Measurements from ENCODE around the gene SCPEP1. TPM values are rescaled to one million over a fixed set of nuclear protein-coding genes. Genes with fewer than 3 reads are reported as not detected.
"Not testable (repeated sequence)": the region's sequence is repeated elsewhere in the genome, so short reads cannot be mapped to it uniquely, and the experiment has no call there.

SCPEP1 gene
- total RNA-seq, 2 donors from 2014 or later: 13.7 to 22.9 TPM

DNA sequence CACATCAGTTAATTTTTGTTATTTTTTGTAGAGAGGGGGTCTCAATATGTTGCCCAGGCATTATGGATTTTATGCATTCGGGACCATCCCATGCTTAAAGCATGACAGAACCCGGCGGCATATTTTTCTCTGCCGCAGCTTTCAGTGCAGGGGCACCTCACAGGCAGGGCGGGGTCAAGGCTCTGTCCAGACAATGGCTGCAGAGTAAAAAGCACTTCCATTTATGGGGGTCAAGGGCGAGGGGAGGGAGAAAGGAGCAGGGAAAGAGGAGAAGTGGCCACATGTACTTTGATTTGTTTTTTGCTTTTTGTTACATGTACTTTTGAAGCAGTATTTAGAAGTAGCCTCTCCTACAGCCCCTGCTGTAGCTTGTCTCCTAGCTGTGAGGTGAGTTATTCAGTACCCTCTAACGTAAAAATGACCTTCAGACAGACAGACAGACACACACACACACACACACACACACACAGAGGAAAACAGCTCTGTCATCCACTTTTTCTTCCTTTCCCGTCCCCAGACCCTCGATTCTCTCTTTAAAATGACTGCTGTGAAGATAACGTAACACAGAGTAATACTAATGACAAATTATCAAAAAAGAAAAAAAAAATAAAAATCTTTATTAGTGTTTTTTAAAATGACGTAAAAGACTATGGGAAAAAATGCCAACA is 856 bp upstream of the SCPEP1 start:
- DNase-seq: no peak
- intact Hi-C loops (cut with DNase I): no loop called here
- peak overlapping the region; percentile 50 for H3K4me3 ChIP-seq
- H3K4me1 ChIP-seq: no peaks in the 10 kb centered on the region
- TF ChIP-seq, protein P1, sequence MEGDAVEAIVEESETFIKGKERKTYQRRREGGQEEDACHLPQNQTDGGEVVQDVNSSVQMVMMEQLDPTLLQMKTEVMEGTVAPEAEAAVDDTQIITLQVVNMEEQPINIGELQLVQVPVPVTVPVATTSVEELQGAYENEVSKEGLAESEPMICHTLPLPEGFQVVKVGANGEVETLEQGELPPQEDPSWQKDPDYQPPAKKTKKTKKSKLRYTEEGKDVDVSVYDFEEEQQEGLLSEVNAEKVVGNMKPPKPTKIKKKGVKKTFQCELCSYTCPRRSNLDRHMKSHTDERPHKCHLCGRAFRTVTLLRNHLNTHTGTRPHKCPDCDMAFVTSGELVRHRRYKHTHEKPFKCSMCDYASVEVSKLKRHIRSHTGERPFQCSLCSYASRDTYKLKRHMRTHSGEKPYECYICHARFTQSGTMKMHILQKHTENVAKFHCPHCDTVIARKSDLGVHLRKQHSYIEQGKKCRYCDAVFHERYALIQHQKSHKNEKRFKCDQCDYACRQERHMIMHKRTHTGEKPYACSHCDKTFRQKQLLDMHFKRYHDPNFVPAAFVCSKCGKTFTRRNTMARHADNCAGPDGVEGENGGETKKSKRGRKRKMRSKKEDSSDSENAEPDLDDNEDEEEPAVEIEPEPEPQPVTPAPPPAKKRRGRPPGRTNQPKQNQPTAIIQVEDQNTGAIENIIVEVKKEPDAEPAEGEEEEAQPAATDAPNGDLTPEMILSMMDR (IDR thresholded peaks at IDR 0.05): no peak
- peak overlapping the region in 1 of 2 donors; percentile 30 for H3K9ac ChIP-seq (ENCODE audit: low read depth in 2 of 2, low read length in 2 of 2)
- H3K36me3 ChIP-seq: no peaks in the 10 kb centered on the region
- no peaks in the 10 kb centered on the region for H3K9me3 ChIP-seq
- no peaks in the 10 kb centered on the region for H3K27me3 ChIP-seq
- no peak overlapping the region for H3K27ac ChIP-seq

GRCh38 chr17:56978441-56979090 is 635 bp downstream of the SCPEP1 start:
- no peaks in the 10 kb centered on the region for H3K27me3 ChIP-seq
- H3K4me1 ChIP-seq: no peaks in the 10 kb centered on the region
- intact Hi-C loops (cut with DNase I): no loop called here

GRCh38 chr17:56979091-56979480 is 1.2 kb downstream of the SCPEP1 start:
- Histone ChIP-seq H3K4me3 (no peak overlapping the region), H3K36me3 (no peaks in the 10 kb centered on the region), H3K9ac (ENCODE audit: low read depth in 2 of 2, low read length in 2 of 2) (no peak overlapping the region), H3K4me1 (no peaks in the 10 kb centered on the region), H3K27me3 (no peaks in the 10 kb centered on the region), H3K27ac (no peak overlapping the region), H3K9me3 (no peaks in the 10 kb centered on the region)
- TF ChIP-seq, protein P1 (IDR thresholded peaks at IDR 0.05): no peak
- intact Hi-C loops (cut with DNase I): no loop called here
- DNase-seq: no peak

More at GRCh38 chr17:56978441-56979090, 635 bp downstream of the SCPEP1 start:
- no peaks in the 10 kb centered on the region for H3K36me3 ChIP-seq
- no peaks in the 10 kb centered on the region for H3K9me3 ChIP-seq
- no peak for DNase-seq
- TF ChIP-seq, protein P1 (IDR thresholded peaks at IDR 0.05): no peak
- peak overlapping the region; percentile 50 for H3K4me3 ChIP-seq
- H3K9ac ChIP-seq (ENCODE audit: low read depth in 2 of 2, low read length in 2 of 2): peak overlapping the region in 1 of 2 donors; percentile 40
- H3K27ac ChIP-seq: peak overlapping the region; percentile 42

- H3K36me3 ChIP-seq; H3K4me3 ChIP-seq; DNase-seq; H3K27ac ChIP-seq; H3K9ac ChIP-seq (ENCODE audit: low read depth in 2 of 2, low read length in 2 of 2); H3K4me1 ChIP-seq; intact Hi-C loops (cut with DNase I); H3K27me3 ChIP-seq; H3K9me3 ChIP-seq: not testable (repeated sequence)
Measured at GRCh38 chr17:56980526-56980925, 2.6 kb downstream of the SCPEP1 start.

DNA sequence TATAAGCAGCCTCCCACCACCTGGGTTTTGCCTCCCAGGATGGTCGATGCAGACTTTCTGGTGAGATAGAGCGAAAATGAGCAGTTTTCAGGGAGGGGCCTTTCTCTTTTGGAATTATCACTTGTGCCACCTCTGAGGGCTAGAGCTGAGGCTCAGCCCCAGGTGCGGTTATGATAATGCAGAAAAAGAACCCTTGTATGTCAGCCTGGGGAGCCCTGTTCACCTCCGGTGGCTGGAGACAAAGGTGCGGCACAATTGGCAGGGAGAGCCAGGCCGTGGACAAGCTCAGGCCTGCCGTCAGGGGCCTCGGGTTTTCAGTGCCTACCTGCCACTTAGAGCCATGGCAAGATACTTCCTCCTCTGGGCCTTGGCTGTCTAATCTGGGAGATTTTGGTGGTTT is 4.4 kb downstream of the SCPEP1 start:
- intact Hi-C loops (cut with DNase I): no loop called here
- Histone ChIP-seq H3K9me3 (no peaks in the 10 kb centered on the region), H3K4me1 (no peaks in the 10 kb centered on the region), H3K36me3 (no peaks in the 10 kb centered on the region), H3K27ac (no peak overlapping the region), H3K27me3 (no peaks in the 10 kb centered on the region), H3K9ac (ENCODE audit: low read depth in 2 of 2, low read length in 2 of 2) (no peak overlapping the region), H3K4me3 (no peak overlapping the region)
- DNase-seq: no peak
- TF ChIP-seq, protein P1 (IDR thresholded peaks at IDR 0.05): no peak

- TF ChIP-seq, protein P1 (IDR thresholded peaks at IDR 0.05): no peak
- no peaks in the 10 kb centered on the region for H3K27me3 ChIP-seq
- intact Hi-C loops (cut with DNase I): no loop called here
- no peak overlapping the region for H3K9ac ChIP-seq (ENCODE audit: low read depth in 2 of 2, low read length in 2 of 2)
- H3K9me3 ChIP-seq: no peaks in the 10 kb centered on the region
- H3K4me1 ChIP-seq: no peaks in the 10 kb centered on the region
- no peaks in the 10 kb centered on the region for H3K36me3 ChIP-seq
- DNase-seq: no peak
- no peak overlapping the region for H3K27ac ChIP-seq
- H3K4me3 ChIP-seq: no peak overlapping the region
Measured at GRCh38 chr17:56983366-56983765, 5.4 kb downstream of the SCPEP1 start.

Measured in colonic mucosa (tissue), 4 donors.